ENCODE results near the gene PHLDB1.
A peak's percentile ranks its signal among the peaks of the same experiment; 100 is the strongest.
"Not testable (repeated sequence)": the region's sequence is repeated elsewhere in the genome, so short reads cannot be mapped to it uniquely, and the experiment has no call there.

Gene PHLDB1

GRCh38 chr11:118607401-118608359 lies at the start of gene PHLDB1:
Gene PHLDB1 (plus strand): TSS chr11:118607615. CDS start chr11:118613837, 6,222 bp downstream.
- Histone ChIP-seq H3K27ac (ENCODE audit: low read depth, low read length) (peak within 1 kb of the TSS; percentile 98), H3K27me3 (ENCODE audit: insufficient read depth, low read length) (no peaks in the 10 kb centered on the region), H2AFZ (ENCODE audit: low read length, unreplicated experiment) (peak within 1 kb of the TSS; percentile 28), H3K4me3 (ENCODE audit: low read depth, low read length) (peak within 1 kb of the TSS; percentile 92), H3K4me1 (ENCODE audit: control insufficient read depth, insufficient read depth, low read length, unreplicated experiment) (peaks cover 56% of the 10 kb centered on the region), H3K36me3 (ENCODE audit: insufficient read depth, low read length) (no peaks in the 10 kb centered on the region), H3K79me2 (ENCODE audit: control insufficient read depth, insufficient read depth, low read length, unreplicated experiment) (peaks cover 43% of the 10 kb centered on the region)

- Histone ChIP-seq H2AFZ (ENCODE audit: low read length, unreplicated experiment) (no peak overlapping the region), H3K27ac (ENCODE audit: low read depth, low read length) (no peak overlapping the region), H3K27me3 (ENCODE audit: insufficient read depth, low read length) (no peaks in the 10 kb centered on the region), H3K4me3 (ENCODE audit: low read depth, low read length) (no peak overlapping the region), H3K36me3 (ENCODE audit: insufficient read depth, low read length) (peaks cover 8% of the 10 kb centered on the region), H3K79me2 (ENCODE audit: control insufficient read depth, insufficient read depth, low read length, unreplicated experiment) (peaks cover 2% of the 10 kb centered on the region), H3K4me1 (ENCODE audit: control insufficient read depth, insufficient read depth, low read length, unreplicated experiment) (peaks cover 7% of the 10 kb centered on the region)
These were observed 46.6 kb upstream of the PHLDB1 start for GRCh38 chr11:118560806-118561205.

- H3K4me3 ChIP-seq (ENCODE audit: low read depth, low read length): peak overlapping the region; percentile 82
- peaks cover 2% of the 10 kb centered on the region for H3K79me2 ChIP-seq (ENCODE audit: control insufficient read depth, insufficient read depth, low read length, unreplicated experiment)
- 0 out of 2 replicates have a peak, but pooled peaks cover 4% of the 10 kb centered on the region for H3K36me3 ChIP-seq (ENCODE audit: insufficient read depth, low read length)
- H3K4me1 ChIP-seq (ENCODE audit: control insufficient read depth, insufficient read depth, low read length, unreplicated experiment): peaks cover 7% of the 10 kb centered on the region
- no peaks in the 10 kb centered on the region for H3K27me3 ChIP-seq (ENCODE audit: insufficient read depth, low read length)
- peak overlapping the region; percentile 54 for H2AFZ ChIP-seq (ENCODE audit: low read length, unreplicated experiment)
- H3K27ac ChIP-seq (ENCODE audit: low read depth, low read length): no peak overlapping the region
These were observed 42.4 kb upstream of the PHLDB1 start for GRCh38 chr11:118565051-118565450.

- H2AFZ ChIP-seq (ENCODE audit: low read length, unreplicated experiment): no peak overlapping the region
- H3K27me3 ChIP-seq (ENCODE audit: insufficient read depth, low read length): no peaks in the 10 kb centered on the region
- H3K27ac ChIP-seq (ENCODE audit: low read depth, low read length): no peak overlapping the region
These were observed 37.7 kb upstream of the PHLDB1 start for GRCh38 chr11:118569670-118570069.

GRCh38 chr11:118570787-118571186 lies 36.6 kb upstream of the PHLDB1 start:
- H3K79me2 ChIP-seq (ENCODE audit: control insufficient read depth, insufficient read depth, low read length, unreplicated experiment): peaks cover 36% of the 10 kb centered on the region
- peak overlapping the region; percentile 76 for H2AFZ ChIP-seq (ENCODE audit: low read length, unreplicated experiment)
- no peak overlapping the region for H3K4me3 ChIP-seq (ENCODE audit: low read depth, low read length)
- H3K4me1 ChIP-seq (ENCODE audit: control insufficient read depth, insufficient read depth, low read length, unreplicated experiment): peaks cover 24% of the 10 kb centered on the region
- 0 out of 2 replicates have a peak overlapping the region, but pooled peaks have one; percentile 96 for H3K27ac ChIP-seq (ENCODE audit: low read depth, low read length)
- no peaks in the 10 kb centered on the region for H3K27me3 ChIP-seq (ENCODE audit: insufficient read depth, low read length)
- H3K36me3 ChIP-seq (ENCODE audit: insufficient read depth, low read length): no peaks in the 10 kb centered on the region

More at GRCh38 chr11:118569670-118570069, 37.7 kb upstream of the PHLDB1 start:
- no peak overlapping the region for H3K4me3 ChIP-seq (ENCODE audit: low read depth, low read length)
- peaks cover 19% of the 10 kb centered on the region for H3K4me1 ChIP-seq (ENCODE audit: control insufficient read depth, insufficient read depth, low read length, unreplicated experiment)
- no peaks in the 10 kb centered on the region for H3K36me3 ChIP-seq (ENCODE audit: insufficient read depth, low read length)
- peaks cover 27% of the 10 kb centered on the region for H3K79me2 ChIP-seq (ENCODE audit: control insufficient read depth, insufficient read depth, low read length, unreplicated experiment)

- H3K4me3 ChIP-seq (ENCODE audit: low read depth, low read length): peak overlapping the region; percentile 99
- H3K36me3 ChIP-seq (ENCODE audit: insufficient read depth, low read length); H3K27me3 ChIP-seq (ENCODE audit: insufficient read depth, low read length): not testable (repeated sequence)
- peak overlapping the region; percentile 76 for H2AFZ ChIP-seq (ENCODE audit: low read length, unreplicated experiment)
- peaks cover 43% of the 10 kb centered on the region for H3K79me2 ChIP-seq (ENCODE audit: control insufficient read depth, insufficient read depth, low read length, unreplicated experiment)
- peaks cover 30% of the 10 kb centered on the region for H3K4me1 ChIP-seq (ENCODE audit: control insufficient read depth, insufficient read depth, low read length, unreplicated experiment)
- H3K27ac ChIP-seq (ENCODE audit: low read depth, low read length): peak overlapping the region; percentile 96
These were observed 35.7 kb upstream of the PHLDB1 start for GRCh38 chr11:118571701-118572060.

- Histone ChIP-seq H3K27ac (ENCODE audit: low read depth, low read length) (peak within 1 kb of the TSS; percentile 96), H3K4me3 (ENCODE audit: low read depth, low read length) (peak within 1 kb of the TSS; percentile 99), H2AFZ (ENCODE audit: low read length, unreplicated experiment) (peak within 1 kb of the TSS; percentile 76), H3K4me1 (ENCODE audit: control insufficient read depth, insufficient read depth, low read length, unreplicated experiment) (peaks cover 30% of the 10 kb centered on the region), H3K79me2 (ENCODE audit: control insufficient read depth, insufficient read depth, low read length, unreplicated experiment) (peaks cover 50% of the 10 kb centered on the region), H3K27me3 (ENCODE audit: insufficient read depth, low read length) (no peaks in the 10 kb centered on the region), H3K36me3 (ENCODE audit: insufficient read depth, low read length) (no peaks in the 10 kb centered on the region)
These were observed 35.1 kb upstream of the PHLDB1 start, which contains the start of gene ARCN1 for GRCh38 chr11:118572061-118572980. Gene ARCN1 (plus strand): TSS chr11:118572409. CDS start chr11:118572548, 139 bp downstream.

GRCh38 chr11:118572981-118573550 lies 34.3 kb upstream of the PHLDB1 start:
- Histone ChIP-seq H3K27ac (ENCODE audit: low read depth, low read length) (peak overlapping the region; percentile 96), H3K4me1 (ENCODE audit: control insufficient read depth, insufficient read depth, low read length, unreplicated experiment) (peaks cover 30% of the 10 kb centered on the region), H2AFZ (ENCODE audit: low read length, unreplicated experiment) (peak overlapping the region; percentile 45), H3K79me2 (ENCODE audit: control insufficient read depth, insufficient read depth, low read length, unreplicated experiment) (peaks cover 57% of the 10 kb centered on the region), H3K4me3 (ENCODE audit: low read depth, low read length) (peak overlapping the region; percentile 99), H3K27me3 (ENCODE audit: insufficient read depth, low read length) (no peaks in the 10 kb centered on the region), H3K36me3 (ENCODE audit: insufficient read depth, low read length) (no peaks in the 10 kb centered on the region)

GRCh38 chr11:118574636-118575035 lies 32.8 kb upstream of the PHLDB1 start:
- Histone ChIP-seq H3K4me3 (ENCODE audit: low read depth, low read length) (peak overlapping the region; percentile 99), H3K36me3 (ENCODE audit: insufficient read depth, low read length) (no peaks in the 10 kb centered on the region), H3K79me2 (ENCODE audit: control insufficient read depth, insufficient read depth, low read length, unreplicated experiment) (peaks cover 70% of the 10 kb centered on the region), H2AFZ (ENCODE audit: low read length, unreplicated experiment) (no peak overlapping the region), H3K27me3 (ENCODE audit: insufficient read depth, low read length) (no peaks in the 10 kb centered on the region), H3K4me1 (ENCODE audit: control insufficient read depth, insufficient read depth, low read length, unreplicated experiment) (peaks cover 40% of the 10 kb centered on the region), H3K27ac (ENCODE audit: low read depth, low read length) (no peak overlapping the region)

GRCh38 chr11:118577995-118578394 lies 29.4 kb upstream of the PHLDB1 start:
- H3K79me2 ChIP-seq (ENCODE audit: control insufficient read depth, insufficient read depth, low read length, unreplicated experiment): peaks cover 93% of the 10 kb centered on the region
- H3K4me3 ChIP-seq (ENCODE audit: low read depth, low read length); H3K27me3 ChIP-seq (ENCODE audit: insufficient read depth, low read length); H3K27ac ChIP-seq (ENCODE audit: low read depth, low read length); H2AFZ ChIP-seq (ENCODE audit: low read length, unreplicated experiment): not testable (repeated sequence)
- H3K36me3 ChIP-seq (ENCODE audit: insufficient read depth, low read length): peaks cover 14% of the 10 kb centered on the region
- H3K4me1 ChIP-seq (ENCODE audit: control insufficient read depth, insufficient read depth, low read length, unreplicated experiment): peaks cover 37% of the 10 kb centered on the region
